GM12878 (cell line): ENCODE data around the gene NOC4L. TPM values are rescaled to one million over a fixed set of nuclear protein-coding genes. Genes with fewer than 3 reads are reported as not detected.

Experiments
- ATAC-seq: fragments of 200-7000 bp; cut with Tn5 transposase; 3 replicates; pipeline ENCODE4 v1.9.1; 2020; ENCODE audit warnings: mild to moderate bottlenecking, moderate library complexity
- BruUV-seq: library from RNA; stranded (reverse); fragments of 400-500 nt; replicated peaks from 2 replicates; lab custom pipeline; 2021; lab: Mats Ljungman, UMichigan
- CTCF ChIA-PET: fragments of 300-600 bp; sonication (Branson Sonifier 250); formaldehyde crosslinking; extraction: SDS; loops from one replicate; lab custom pipeline; 2021; ENCODE audit warnings: inconsistent platforms; lab: Yijun Ruan, JAX
- POLR2A ChIA-PET: fragments of 350-600 bp; formaldehyde crosslinking; extraction: SDS; loops from one replicate; lab custom pipeline; 2021; ENCODE audit warnings: inconsistent platforms; lab: Charles Lee
- RAD21 ChIA-PET: fragments of 300-600 bp; sonication (Branson Sonifier 250); formaldehyde crosslinking; loops from one replicate; lab custom pipeline; 2023; ENCODE audit warnings: antibody characterized with exemption; ENCODE audit not compliant: unreplicated experiment; lab: Charles Lee
- SMC1A ChIA-PET: fragments of 300-600 bp; sonication (Branson Sonifier 250); formaldehyde crosslinking; loops from one replicate; lab custom pipeline; 2023; ENCODE audit not compliant: unreplicated experiment, uncharacterized antibody; lab: Charles Lee
- DNase-seq: peaks from one replicate; pipeline ENCODE4 v3.0.0-alpha.2; 2011; ENCODE audit warnings: low read depth, low spot score
- FAIRE-seq: peaks from 3 replicates; lab custom pipeline; 2011; peaks lifted over from hg19 to GRCh38; lab: Jason Lieb, UNC
- H2AFZ ChIP-seq: 2 replicates; pipeline ENCODE4 v1.6.0; 2011; ENCODE audit warnings: low read depth, low read length, control low read depth; ENCODE audit not compliant: control insufficient read depth
- H3K27ac ChIP-seq: 2 replicates; pipeline ENCODE4 v1.5.1; 2011; ENCODE audit warnings: control low read depth; ENCODE audit not compliant: control insufficient read depth, insufficient read depth
- H3K27me3 ChIP-seq, 2 experiments: replicated peaks in 1 of 2; 2 replicates each; pipeline versions ENCODE4 v1.6.0 to v1.6.1; 2011; ENCODE audit warnings: low read length in 1 of 2; ENCODE audit not compliant: control insufficient read depth in 2 of 2, insufficient read depth in 2 of 2
- H3K36me3 ChIP-seq, 2 experiments: 2 replicates each; pipeline ENCODE4 v1.5.1; 2011; ENCODE audit warnings: low read length in 1 of 2; ENCODE audit not compliant: control insufficient read depth in 2 of 2, insufficient read depth in 2 of 2
- H3K4me1 ChIP-seq: 2 replicates; pipeline ENCODE4 v1.6.1; 2011; ENCODE audit warnings: mild to moderate bottlenecking, low read length, moderate library complexity, mixed read lengths; ENCODE audit not compliant: control insufficient read depth, insufficient read depth
- H3K4me2 ChIP-seq: 2 replicates; pipeline ENCODE4 v1.6.0; 2011; ENCODE audit warnings: control low read depth; ENCODE audit not compliant: control insufficient read depth, insufficient read depth
- H3K4me3 ChIP-seq: fragments of 200-600 bp; sonication (generic); 2 replicates; pipeline ENCODE4 v1.5.1; 2016
- H3K79me2 ChIP-seq: 2 replicates; pipeline ENCODE4 v1.6.0; 2011; ENCODE audit warnings: low read length; ENCODE audit not compliant: control insufficient read depth, insufficient read depth
- H3K9ac ChIP-seq: 2 replicates; pipeline ENCODE4 v1.8.0; 2011; ENCODE audit warnings: low read length, control low read depth, mixed read lengths; ENCODE audit not compliant: control insufficient read depth, insufficient read depth
- H3K9me3 ChIP-seq: replicated peaks from 3 replicates; pipeline ENCODE4 v1.5.1; 2011; ENCODE audit warnings: mild to moderate bottlenecking, low read length; ENCODE audit not compliant: control insufficient read depth, insufficient read depth
- H4K20me1 ChIP-seq: 2 replicates; pipeline ENCODE4 v1.6.0; 2011; ENCODE audit not compliant: control insufficient read depth, insufficient read depth
- ASH2L ChIP-seq: fragments of 300-600, 200-600 bp; sonication (generic); IDR thresholded peaks from 2 replicates; pipeline ENCODE4 v1.6.1; 2017; ENCODE audit warnings: low read depth, mild to moderate bottlenecking, borderline replicate concordance
- FOS ChIP-seq: IDR thresholded peaks from 3 replicates; pipeline ENCODE4 v1.6.1; 2011; ENCODE audit warnings: borderline replicate concordance; ENCODE audit not compliant: insufficient read length; ENCODE audit errors: extremely low read depth
- JUNB ChIP-seq: IDR thresholded peaks from 2 replicates; pipeline ENCODE4 v1.6.1; 2016; ENCODE audit warnings: antibody characterized with exemption, mild to moderate bottlenecking
- KLF5 ChIP-seq: fragments of 450-650 bp; IDR thresholded peaks from 2 replicates; pipeline ENCODE4 v1.6.1; 2014; ENCODE audit warnings: mild to moderate bottlenecking; ENCODE audit not compliant: partially characterized antibody
- MTA2 ChIP-seq: fragments of 450-650 bp; IDR thresholded peaks from 2 replicates; pipeline ENCODE4 v1.6.1; 2016; ENCODE audit warnings: low read depth, mild to moderate bottlenecking, moderate library complexity
- MYB ChIP-seq: fragments of 150-350 bp; IDR thresholded peaks from 2 replicates; pipeline ENCODE4 v1.6.1; 2014; ENCODE audit warnings: mild to moderate bottlenecking, low read depth, low read length, borderline replicate concordance
- NBN ChIP-seq: fragments of 450-650 bp; IDR thresholded peaks from 2 replicates; pipeline ENCODE4 v1.6.1; 2016
- RBBP5 ChIP-seq: fragments of 200-600 bp; sonication (generic); conservative IDR thresholded peaks from 2 replicates; pipeline ENCODE4 v1.6.1; 2016
- SP1 ChIP-seq: IDR thresholded peaks from one replicate; pipeline ENCODE4 v1.6.1; 2011; ENCODE audit warnings: low read depth, low read length
- ZNF384 ChIP-seq: IDR thresholded peaks from 2 replicates; pipeline ENCODE4 v1.6.1; 2012; ENCODE audit warnings: low read depth, mild to moderate bottlenecking, low read length, improper control_type of control experiment, borderline replicate concordance
- WGBS: methylation state at CpG from one replicate; pipeline ENCODE4 v1.1.6; 2016; ENCODE audit warnings: low lambda C conversion rate; ENCODE audit not compliant: insufficient replicate concordance, insufficient coverage; ENCODE audit errors: missing lambda C conversion rate; 5-methylcytosine and 5-hydroxymethylcytosine counted together
- in situ Hi-C: fragments of 300-500 bp; cut with MboI; formaldehyde crosslinking; loops from 9 replicates; pipeline ENCODE4 v1.14.3; 2018; ENCODE audit warnings: mixed read lengths
- intact Hi-C: fragments of 100-400 bp; cut with micrococcal nuclease; formaldehyde crosslinking; loops from one replicate; pipeline ENCODE4 v1.14.2; 2022; ENCODE audit not compliant: unreplicated experiment
- polyA plus RNA-seq, 11 experiments: library from polyadenylated mRNA; depleted of rRNA in 4 of 11; unstranded in 6 of 11; stranded (reverse) in 5 of 11; fragments of >200 nt; fragmentation: Nextera tagmentation in 4 of 11; fragmentation: Illumina TruSeq in 1 of 11; extraction: Ambion mirVana in 4 of 11; extraction: Trizol in 1 of 11; gene quantifications; 1 replicate in 1 of 11; 2 replicates in 10 of 11; pipeline versions ENCODE4 v1.2.1 to v1.2.3, GENCODE V29; 2011 to 2016; ENCODE audit warnings: inconsistent platforms in 2 of 11, missing spikeins in 2 of 11, low read depth in 1 of 11
- total RNA-seq, 4 experiments: library from RNA; depleted of rRNA in 3 of 4; stranded (reverse); fragments of >200 nt in 3 of 4; fragmentation: Illumina TruSeq in 1 of 4; extraction: Trizol in 1 of 4; gene quantifications; 2 replicates each; pipeline versions ENCODE4 v1.2.1 to v1.2.3, GENCODE V29; 2013 to 2021
- TF ChIP-seq, protein P1 (sequence below): fragments of 450-650 bp; formaldehyde crosslinking; IDR thresholded peaks from 2 replicates; pipeline ENCODE4 v1.4.0; 2022; ENCODE audit warnings: mild to moderate bottlenecking, moderate library complexity

The NOC4L gene
- total and polyA plus RNA-seq, 10 of the 15 experiments (the other 5 are each of a cell fraction or from before 2014, with no cell fraction given), result 0.72 to 68.2 (median 15.2) TPM

- no TSS peak for BruUV-seq
- Histone ChIP-seq H3K9ac (no peak overlapping the region), H4K20me1 (no peaks in the 10 kb centered on the region), H3K9me3 (no peaks in the 10 kb centered on the region), H3K4me2 (no peak overlapping the region), H3K79me2 (no peaks in the 10 kb centered on the region), H2AFZ (no peak overlapping the region), H3K36me3 (no peaks in the 10 kb centered on the region), H3K27ac (no peak overlapping the region), H3K27me3 (no peaks in the 10 kb centered on the region), H3K4me3 (no peak overlapping the region), H3K4me1 (peaks cover 6% of the 10 kb centered on the region)
- intact Hi-C loops (no loop called here), in situ Hi-C loops (no loop called here)
- ChIA-PET SMC1A (no interaction called here), POLR2A (no interaction called here), RAD21 (no interaction called here), CTCF (no interaction called here)
- no peak for TF ChIP-seq FOS
- TF ChIP-seq RBBP5, result no peak
- no peak for TF ChIP-seq SP1
- no peak for TF ChIP-seq NBN
- TF ChIP-seq, protein P1, sequence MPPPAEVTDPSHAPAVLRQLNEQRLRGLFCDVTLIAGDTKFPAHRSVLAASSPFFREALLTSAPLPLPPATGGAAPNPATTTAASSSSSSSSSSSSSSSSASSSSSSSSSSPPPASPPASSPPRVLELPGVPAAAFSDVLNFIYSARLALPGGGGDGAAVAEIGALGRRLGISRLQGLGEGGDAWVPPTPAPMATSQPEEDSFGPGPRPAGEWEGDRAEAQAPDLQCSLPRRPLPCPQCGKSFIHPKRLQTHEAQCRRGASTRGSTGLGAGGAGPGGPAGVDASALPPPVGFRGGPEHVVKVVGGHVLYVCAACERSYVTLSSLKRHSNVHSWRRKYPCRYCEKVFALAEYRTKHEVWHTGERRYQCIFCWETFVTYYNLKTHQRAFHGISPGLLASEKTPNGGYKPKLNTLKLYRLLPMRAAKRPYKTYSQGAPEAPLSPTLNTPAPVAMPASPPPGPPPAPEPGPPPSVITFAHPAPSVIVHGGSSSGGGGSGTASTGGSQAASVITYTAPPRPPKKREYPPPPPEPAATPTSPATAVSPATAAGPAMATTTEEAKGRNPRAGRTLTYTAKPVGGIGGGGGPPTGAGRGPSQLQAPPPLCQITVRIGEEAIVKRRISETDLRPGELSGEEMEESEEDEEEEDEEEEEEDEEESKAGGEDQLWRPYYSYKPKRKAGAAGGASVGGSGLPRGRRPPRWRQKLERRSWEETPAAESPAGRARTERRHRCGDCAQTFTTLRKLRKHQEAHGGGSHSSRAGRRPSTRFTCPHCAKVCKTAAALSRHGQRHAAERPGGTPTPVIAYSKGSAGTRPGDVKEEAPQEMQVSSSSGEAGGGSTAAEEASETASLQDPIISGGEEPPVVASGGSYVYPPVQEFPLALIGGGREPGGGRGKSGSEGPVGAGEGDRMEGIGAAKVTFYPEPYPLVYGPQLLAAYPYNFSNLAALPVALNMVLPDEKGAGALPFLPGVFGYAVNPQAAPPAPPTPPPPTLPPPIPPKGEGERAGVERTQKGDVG (CRISPR knock-in tag), result no peak
- no peak for TF ChIP-seq ZNF384
- TF ChIP-seq MYB, result no peak
- no peak for TF ChIP-seq JUNB
- no peak for TF ChIP-seq KLF5
- TF ChIP-seq MTA2, result no peak
- TF ChIP-seq ASH2L, result no peak
- WGBS, result 23% methylated on average over 16 of the region's 16 CpGs
- ATAC-seq (no peak), DNase-seq (no peak), FAIRE-seq (no peak)
Measured at GRCh38 chr12:132170094-132170636, 25.9 kb downstream of the NOC4L start.
